Activated CD4-positive, CD25-positive, alpha-beta regulatory T cell treated with anti-CD3 and anti-CD28 coated beads, Interleukin-2, amount 50 U/mL, for 16 hours (primary cell): ENCODE data around the gene PRPF38B.
"Not testable (repeated sequence)": the region's sequence is repeated elsewhere in the genome, so short reads cannot be mapped to it uniquely, and the experiment has no call there.

Experiments
- DNase-seq: peaks from one replicate; pipeline ENCODE4 v3.0.0-alpha.2; 2020; ENCODE audit warnings: low read depth, low spot score

The PRPF38B gene

DNA sequence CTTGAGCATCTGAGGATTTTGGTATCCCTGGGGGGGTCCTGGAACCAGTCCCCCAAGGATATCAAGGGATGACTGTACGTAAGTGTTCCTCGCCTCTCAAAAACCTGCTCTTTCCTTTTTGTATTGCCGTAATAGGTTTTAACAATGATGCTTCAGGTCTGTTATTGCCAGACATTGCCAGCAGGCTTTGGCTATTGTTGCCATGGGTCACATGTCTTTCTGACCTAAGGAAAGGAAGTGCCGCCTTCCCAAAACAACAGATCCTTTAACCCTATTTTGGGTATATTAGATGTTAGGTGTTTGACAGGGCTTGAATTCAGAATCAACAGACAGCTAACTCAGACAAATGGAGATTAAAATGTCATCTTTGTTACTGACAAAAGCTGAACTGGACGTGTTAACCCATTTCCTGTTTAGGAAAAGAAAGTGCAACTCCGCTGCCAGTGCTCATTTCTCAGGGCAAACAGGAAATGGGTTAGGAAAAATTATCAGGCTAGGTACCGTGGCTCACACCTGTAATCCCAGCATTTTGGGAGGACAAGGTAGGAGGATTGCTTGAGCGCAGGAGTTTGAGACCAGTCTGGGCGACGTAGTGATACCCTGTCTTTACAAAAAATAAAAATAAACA lies 12.4 kb upstream of the PRPF38B start:
- DNase-seq, result no peak

DNA sequence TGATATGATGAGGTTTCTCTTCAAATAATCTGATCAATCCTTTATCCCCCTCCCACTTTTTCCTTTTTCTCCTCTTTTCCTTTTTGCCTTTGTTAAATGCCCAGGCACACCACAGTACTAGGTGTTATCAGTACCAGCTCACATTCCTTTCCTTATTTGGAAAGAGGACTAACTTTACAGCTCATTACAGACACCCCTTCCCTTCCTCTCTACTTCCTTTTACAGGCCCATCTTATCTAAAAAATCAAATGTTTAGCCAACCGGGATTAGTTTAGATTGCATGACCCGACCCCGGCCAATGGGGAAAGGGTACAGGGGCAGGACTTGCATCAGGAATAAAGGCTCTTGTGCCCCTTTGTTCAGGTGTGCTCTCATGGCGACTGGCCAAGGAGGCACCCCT lies 10.4 kb upstream of the PRPF38B start:
- DNase-seq, result not testable (repeated sequence)

DNA sequence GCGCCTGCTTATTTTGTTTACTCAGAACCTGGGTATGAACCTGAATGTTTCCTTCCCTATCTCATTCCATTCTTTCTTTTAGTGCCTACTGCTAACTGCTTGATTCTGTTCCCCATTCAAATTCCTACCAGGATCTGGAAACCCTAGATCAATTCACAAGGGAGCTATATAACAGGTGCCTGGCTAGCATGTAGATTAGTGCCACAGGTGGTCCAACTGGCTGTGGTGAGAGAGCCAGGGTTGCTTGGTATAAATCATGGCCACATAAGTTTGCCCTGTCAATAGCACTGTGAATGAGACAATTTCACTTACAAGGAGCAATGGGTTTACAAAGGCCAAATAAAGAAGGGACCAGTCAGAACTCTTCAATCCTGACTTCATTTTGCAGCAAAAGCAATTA lies 6.6 kb upstream of the PRPF38B start:
- DNase-seq, result no peak

DNA sequence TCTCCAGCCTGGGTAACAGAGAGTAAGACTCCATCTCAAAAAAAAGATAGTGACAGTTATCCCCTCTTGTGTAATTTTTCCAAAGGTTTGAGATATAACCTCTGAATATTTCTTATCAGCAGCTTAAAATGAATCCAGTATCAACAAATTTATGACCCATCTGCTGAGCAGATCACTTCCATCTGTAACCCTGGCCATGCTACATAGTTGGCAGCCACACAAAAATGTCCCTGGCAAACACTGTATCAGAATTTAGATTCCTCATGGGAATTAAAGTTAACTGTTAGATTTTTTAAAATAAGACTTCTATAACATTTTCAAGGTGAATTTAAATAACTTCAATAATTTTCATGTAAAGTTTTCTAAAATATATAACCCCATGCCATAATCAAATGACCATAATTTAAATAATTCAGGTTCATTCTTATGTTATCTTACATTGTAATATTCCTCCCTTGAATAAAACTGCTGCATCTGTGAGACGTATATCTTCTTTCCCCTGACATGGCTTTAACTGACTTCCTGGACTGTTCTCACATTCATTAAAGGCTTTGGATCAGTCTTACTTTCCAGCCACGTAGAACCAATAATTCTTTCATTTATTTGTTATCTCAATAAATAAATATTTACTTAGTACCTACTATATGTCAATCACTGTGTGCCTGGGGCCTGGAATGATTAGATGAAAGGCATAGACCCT lies 5.3 kb upstream of the PRPF38B start:
- DNase-seq, result no peak

DNA sequence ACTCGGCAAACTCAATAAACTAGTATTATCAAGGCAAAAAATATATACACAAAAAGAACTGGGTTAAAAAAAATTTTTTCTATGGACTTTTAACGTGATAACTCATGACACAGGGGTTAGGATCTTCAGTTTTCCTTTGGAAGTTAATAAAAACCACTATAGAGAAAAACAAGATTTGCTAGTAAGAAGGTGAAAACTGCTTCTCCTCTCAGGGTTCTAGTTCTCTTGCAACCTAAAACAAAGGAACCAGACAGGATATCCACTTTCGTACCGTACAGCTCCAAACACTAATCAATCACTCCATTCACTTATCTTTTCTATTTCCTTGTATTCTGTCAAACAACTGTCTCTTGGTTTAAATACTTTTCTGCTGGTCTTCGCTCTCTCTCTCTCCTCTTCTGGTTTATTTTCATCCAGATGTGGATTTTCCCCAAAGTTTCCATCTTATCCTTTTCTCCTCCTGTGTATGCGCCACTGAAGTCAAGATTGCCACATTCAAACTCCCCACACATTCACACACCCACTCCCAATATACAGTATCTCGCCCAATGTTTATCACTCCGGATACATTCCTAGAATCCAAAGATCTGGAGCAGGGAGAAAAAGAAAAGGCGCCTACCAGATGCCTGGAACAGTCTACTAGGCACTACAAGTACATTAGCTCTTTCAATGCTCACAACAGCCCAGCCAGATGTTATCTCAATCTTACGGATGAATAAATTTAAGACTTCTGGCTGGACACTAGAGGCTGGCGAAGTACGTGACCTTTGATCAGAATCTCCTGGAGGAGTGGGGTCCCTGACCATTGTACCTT lies 775 bp upstream of the PRPF38B start:
- DNase-seq, result no peak

DNA sequence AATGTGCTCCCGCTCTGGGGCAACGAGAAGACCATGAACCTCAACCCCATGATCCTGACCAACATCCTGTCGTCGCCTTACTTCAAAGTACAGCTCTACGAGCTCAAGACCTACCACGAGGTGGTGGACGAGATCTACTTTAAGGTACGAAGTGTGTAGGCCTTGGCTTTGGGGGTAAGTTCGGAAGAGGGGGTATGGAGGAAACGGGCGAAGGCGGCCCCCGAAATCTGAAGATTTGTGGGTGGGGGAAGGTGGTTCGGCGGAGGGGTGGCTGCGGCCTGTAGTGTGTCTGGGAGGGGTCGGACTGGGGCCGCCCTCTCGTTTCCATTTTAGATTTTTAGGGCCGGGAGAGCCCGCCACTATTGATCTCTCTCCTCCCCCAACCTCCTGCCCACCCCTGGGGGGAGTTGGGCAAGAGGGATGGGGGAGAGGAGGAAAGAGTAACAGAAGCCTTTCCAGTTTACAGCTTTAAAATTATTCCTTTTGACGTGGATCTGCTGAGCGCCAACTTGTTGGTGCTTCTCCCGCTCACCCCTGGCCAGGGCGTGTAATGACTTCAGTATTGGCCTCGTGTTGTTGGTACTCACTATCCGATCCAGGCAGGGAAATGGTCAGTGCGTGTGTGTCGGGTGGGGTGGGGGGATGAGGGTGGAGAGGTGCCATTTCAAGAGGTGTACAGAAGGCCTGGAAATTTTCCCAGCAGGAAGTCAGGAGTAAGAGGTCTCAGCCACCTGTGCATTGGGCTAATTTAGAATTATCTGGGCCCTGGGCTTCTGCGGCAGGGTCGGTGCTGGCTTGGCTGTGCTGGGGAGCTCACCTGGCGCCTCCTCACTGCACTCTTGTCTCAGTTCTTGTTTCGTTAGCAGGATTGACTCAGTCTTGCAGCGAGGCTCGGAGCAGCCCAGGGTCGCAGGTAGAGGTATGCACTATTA lies 880 bp downstream of the PRPF38B start:
- DNase-seq, result peak; percentile 64

DNA sequence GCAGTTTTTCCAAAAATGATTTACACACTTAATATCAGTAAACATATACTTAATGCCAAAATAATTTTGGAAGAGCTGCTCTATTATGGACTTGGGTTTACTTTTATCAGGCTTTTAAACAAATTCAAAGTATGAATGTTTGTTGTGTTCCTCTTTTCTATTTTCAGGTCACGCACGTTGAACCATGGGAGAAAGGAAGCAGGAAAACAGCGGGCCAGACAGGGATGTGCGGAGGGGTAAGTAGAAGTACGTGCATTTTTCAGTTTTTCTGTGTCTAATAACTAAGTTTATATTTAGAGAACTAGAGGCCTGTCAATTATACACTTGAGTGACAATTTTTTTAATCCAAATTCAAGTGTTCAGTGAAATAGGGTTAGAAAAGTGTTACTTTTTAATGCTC lies 3.4 kb downstream of the PRPF38B start:
- DNase-seq, result no peak

DNA sequence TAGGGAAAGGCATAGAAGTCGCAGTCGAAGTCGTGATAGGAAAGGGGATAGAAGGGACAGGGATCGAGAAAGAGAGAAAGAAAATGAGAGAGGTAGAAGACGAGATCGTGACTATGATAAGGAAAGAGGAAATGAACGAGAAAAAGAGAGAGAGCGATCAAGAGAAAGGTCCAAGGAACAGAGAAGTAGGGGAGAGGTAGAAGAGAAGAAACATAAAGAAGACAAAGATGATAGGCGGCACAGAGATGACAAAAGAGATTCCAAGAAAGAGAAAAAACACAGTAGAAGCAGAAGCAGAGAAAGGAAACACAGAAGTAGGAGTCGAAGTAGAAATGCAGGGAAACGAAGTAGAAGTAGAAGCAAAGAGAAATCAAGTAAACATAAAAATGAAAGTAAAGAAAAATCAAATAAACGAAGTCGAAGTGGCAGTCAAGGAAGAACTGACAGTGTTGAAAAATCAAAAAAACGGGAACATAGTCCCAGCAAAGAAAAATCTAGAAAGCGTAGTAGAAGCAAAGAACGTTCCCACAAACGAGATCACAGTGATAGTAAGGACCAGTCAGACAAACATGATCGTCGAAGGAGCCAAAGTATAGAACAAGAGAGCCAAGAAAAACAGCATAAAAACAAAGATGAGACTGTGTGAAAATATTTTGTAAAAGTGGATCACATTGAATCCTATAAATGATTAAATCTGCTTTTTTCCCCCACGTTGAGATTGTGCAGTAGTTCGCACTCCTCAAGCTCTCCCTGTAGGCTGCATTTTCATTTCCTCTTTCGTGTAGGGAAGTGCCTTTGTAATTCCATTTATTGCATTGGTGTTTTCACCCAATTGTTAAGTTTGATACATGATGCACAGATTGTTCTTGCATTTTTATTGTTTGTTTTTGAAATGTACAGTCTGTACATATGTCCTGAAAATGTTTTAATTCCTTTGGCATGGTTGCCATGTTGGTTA lies 7.5 kb downstream of the PRPF38B start:
- DNase-seq, result no peak

DNA sequence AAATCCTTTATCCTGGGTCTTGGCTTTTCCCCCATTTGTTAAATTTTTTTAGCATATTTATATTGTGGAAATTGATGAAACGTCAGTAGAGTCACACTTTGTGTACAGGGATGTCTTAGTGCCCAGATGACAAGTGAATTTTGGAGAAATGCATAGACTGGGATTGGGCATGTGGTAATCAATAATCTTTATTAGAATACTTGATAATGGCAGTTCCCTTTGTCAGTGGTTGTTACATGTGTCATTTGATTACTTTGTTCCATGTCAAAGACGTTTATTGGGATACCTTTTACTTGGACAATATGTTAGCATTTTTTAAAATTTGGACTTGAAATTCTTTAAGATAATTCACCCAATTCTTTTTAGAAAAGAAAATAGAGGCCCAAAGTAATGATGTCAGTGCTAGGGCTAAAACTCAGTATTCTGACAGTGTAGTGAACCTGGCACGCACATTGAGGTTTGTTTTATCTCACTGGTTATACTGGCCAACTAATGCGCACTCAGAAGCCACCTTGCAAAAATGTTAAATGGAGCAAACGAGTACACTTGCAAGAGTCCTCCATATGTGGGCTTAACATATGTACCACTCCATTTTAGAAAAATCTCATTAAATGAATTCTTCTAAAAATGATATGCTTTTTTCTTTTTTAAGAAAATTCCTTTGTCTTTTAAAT lies 9.2 kb downstream of the PRPF38B start:
- DNase-seq, result no peak

DNA sequence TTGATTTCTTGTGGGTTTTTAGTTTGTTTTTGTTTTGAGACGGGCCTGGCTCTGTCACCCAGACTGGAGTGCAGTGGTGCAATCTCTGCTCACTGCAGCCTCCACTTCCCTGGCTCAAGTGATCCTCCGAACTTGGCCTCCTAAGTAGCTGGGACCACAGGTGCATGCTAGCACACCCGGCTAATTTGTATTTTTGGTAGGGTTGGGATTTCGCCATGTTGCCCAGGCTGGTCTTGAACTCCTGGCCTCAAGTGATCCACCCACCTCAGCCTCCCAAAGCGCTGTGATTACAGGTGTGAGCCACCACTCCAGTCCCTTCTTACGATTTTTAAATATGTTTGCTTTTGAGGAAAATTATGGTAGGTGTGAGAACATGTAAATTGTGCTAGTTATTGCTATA lies 10.0 kb downstream of the PRPF38B start:
- DNase-seq, result not testable (repeated sequence)

DNA sequence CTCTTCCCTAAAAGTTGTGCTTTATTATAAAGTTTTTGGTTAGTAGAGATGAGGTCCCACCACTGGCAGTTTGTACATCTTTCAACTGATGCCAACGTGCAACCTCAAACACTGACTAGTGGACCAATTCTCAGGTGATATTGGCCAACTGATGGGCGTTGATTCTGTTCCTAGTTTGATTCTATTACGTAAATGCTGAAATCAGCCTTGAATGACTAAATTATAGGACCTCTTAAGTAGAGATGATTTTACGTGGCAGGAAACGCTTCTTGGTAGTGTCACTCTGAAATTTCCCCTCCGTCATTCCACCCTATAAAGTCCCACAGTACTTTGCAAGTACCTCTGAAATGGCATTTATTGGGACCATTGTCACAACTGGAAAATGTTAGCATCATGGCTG lies 11.8 kb downstream of the PRPF38B start:
- no peak for DNase-seq

DNA sequence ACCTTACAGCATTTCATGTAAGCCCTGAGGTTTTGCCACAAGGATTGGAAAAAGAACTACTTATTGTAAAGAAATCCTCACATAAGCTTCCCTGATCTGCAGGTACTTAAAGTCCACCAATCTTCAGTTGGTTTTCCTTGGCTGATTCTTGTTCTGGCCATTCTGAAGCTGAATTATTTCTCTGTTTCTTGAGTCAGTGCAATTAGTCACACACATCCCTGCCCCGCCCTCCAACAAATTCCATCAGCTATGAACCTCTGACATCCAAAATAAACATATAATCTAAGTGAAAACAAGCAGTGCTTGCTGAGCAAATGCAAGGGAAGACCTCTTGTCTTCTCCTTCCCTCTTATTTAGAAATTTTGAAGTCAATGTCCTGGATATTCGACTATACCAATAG lies 12.4 kb downstream of the PRPF38B start:
- DNase-seq, result no peak

DNA sequence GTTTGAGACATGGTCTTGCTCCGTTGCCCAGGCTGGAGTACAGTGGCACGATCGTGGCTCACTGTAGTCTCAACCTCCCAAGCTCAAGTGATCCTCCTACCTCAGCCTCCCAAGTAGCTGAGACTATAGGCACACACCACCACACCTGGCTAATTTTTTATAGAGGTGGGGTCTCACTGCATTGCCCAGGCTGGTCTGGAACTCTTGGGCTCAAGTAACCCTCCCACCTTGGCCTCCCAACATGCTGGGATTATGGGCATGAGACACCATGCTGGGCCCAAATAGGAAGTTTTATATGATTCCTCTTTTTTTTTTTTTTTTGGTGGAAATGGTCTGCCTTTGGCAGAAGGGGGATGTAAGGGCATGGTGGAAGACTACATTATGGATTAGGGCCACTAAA lies 14.5 kb downstream of the PRPF38B start:
- DNase-seq, result no peak

DNA sequence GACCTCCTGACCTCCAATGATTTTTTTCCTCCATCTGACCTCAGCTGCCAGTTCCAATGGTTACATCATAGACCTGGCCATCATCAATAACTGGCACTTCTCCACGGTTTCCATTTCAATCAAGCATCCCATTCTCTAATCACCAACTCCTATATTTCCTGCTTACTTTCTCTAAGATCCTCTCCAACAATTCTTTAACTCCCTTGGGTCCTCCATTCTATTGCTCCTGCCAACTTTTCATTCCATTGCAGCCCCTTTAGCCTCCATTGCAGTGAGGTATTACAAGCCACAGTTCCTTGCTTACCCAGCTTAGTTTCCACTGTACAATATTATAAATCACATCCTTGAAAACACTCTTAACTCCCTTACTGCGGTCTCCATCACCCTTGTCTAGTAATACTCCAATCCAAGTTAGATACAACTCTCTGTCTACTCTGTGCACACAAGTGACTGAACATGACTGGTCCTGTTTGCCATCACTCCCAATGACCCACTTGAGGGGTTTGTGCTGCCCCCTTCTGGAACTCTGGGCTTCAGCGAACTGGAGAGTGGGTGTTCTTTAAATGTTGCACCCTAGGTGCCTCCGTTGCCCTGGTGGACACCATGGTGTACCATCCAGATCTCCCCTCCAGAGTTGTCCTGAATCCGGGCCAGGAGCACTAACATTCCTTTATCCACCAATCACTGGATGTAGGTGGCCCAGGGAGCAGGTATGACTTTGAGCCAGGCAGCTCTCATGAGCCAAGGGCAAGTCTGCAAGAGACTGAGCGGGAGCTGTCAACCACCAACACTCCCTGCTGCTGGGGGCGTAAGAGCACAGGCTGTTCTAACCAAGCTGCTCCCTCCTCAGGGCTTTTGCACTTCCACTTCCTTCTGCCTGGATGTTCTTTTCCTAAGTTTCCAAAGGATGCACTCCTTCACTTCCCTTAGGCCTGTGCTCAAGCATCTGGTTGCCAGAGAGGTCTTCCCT lies 16.9 kb downstream of the PRPF38B start:
- DNase-seq, result peak; percentile 33

DNA sequence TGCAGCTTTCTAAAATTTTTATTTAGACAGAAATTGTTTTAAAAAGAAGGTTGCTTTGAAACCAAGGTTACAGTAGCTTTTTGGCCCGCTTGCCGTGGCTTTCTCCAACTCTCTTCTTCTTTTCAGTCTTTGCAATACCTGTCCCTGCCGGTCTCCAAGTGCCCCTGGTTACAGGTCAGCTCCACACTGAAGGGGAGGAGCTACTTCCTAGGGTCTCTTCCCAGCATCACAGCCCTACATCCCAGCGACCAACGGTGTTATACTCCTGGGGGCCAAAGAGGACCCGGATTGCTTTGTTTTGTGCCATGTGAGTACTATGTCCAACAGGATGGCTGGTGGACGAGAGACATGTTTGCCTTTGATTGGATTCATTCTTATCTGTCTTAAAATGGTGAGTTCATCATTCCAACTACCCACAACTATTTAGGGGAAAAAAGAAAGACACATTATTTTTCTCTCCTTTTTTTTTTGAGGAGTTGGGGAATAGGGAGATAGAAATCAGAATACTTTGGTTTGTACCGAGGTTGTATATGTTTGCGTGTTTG lies 20.6 kb downstream of the PRPF38B start, which contains the start of gene FNDC7:
TSS of gene FNDC7 (plus strand) at position 303 of the 545 bp plus-strand sequence. CDS start at position 329, 26 bp downstream.
- no peak for DNase-seq

DNA sequence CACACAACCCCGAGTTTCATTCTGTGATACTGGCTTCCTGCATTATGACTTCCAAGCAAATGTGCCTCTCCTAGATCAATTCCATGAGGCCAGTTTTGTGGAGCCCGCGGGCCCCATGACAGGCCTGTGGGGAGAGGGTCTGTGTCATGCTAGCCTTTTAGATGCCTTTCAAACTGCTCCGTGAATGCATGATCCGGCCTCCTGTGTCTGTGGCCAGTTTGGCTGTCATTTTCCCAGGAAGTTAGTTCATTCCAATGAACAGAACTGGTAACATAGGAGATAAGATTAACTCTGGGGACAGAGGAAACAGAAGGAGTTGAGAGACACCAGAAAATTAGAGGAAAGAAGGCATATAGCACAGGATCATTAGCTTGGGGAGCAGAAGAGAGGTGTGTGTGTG lies 23.8 kb downstream of the PRPF38B start:
- no peak for DNase-seq

DNA sequence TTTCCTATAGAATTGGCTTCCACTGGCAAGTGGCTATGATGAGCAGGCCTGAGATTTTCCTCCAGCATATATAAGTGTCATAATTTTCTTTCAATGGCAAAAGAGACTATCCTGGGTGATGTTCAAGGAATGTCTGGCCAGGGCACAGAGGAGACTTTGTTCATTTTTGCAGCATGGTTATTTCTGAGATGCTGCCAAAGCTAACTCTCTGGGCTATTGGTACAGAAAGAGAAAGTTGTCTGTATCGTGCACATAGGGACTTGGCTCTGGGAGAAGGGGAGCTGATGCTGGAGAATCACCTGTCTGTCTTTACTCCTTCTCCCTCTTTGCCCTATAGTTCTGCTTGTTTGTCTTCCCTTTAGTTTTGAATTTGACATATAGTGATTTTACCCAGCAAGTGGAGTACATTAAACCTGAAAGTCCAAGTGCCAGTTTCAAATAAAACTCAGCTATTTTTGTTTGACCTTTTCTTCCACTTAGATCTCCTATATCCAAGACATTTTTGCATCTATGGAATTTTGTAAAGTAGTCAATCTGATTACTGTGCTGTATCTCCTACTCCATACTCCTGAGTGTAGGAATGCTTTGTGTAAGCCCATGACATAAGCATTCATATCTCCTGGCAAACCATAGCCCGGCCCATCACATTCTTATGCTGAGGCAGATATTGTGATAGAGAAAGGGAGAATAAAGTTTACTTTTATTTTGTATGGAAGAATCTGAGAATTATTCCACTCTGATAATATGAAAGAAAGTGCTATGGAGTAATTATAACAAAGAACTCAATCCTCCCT lies 24.5 kb downstream of the PRPF38B start:
- no peak for DNase-seq
